Right forelimb (tissue), 1 donor: ENCODE measurements around the gene IFI27.

Experiments
- DNase-seq: peaks from one replicate; pipeline ENCODE4 v3.0.0-alpha.2; 2018

IFI27 gene

GRCh38 chr14:94103554-94104150, 6.9 kb upstream of the IFI27 start:
- DNase-seq = no peak

GRCh38 chr14:94104731-94105130, 5.8 kb upstream of the IFI27 start:
- DNase-seq = no peak

- no peak for DNase-seq
Measured at GRCh38 chr14:94109915-94110250, 653 bp upstream of the IFI27 start.

DNA sequence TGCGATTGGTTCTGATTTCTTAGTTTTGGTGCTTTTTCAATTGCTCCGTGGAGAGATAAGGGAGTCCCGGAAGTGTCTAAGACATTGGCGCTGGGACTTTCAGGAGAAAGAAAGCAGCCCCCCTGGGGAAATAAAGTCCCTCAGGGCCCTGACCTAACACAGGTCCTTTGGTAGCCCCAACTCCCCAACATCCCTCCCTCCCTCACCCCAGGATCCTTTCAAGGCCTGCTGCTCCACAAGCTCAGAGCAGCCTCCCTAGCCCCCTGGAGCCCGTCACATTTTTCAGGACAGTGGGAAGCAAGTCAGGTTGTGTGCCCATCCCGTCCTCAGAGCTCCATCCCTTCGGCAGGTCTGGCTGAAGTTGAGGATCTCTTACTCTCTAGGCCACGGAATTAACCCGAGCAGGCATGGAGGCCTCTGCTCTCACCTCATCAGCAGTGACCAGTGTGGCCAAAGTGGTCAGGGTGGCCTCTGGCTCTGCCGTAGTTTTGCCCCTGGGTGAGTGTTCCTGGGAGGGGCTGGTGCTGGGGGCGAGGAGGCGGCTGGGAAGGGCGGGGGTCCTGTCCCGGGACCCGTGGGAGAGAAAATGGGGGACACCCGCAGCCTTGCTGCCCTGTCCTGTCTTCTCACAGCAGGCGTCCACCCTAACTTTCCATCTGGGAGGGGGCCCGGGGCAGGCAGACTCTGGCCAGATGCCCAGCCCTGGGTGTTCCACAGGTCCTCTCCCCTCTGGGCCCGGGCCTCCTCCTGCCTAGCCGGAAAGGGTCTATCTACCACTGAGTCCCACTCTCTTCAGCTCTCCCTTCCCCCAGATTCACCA, 950 bp downstream of the IFI27 start:
- DNase-seq = no peak

DNA sequence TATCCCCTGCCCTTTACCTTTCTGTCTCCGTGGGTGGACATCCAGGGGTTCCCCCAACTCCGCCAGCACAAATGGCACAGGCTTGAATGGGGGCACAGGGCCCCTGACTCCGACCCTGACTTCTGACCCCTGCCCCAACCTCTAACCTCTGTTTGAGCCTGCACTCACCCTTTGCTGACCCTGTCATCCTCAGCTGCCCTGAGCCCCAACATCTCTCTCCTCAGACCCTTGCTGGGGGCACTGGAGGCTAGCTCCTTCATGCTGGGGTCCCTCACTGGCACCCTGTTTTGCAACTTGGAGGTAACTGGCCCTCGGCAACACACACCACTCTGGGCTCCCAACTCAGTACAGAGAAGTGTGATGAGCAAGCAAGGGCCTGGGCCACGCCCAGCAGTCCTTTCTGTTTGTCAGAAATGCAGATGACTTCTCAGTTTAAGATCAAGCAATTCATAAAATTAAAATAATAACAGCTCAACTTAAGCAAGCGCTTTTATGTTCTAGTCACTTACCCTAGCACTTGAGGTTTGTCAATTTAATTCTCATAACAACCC, 2.1 kb downstream of the IFI27 start:
- DNase-seq = no peak

DNA sequence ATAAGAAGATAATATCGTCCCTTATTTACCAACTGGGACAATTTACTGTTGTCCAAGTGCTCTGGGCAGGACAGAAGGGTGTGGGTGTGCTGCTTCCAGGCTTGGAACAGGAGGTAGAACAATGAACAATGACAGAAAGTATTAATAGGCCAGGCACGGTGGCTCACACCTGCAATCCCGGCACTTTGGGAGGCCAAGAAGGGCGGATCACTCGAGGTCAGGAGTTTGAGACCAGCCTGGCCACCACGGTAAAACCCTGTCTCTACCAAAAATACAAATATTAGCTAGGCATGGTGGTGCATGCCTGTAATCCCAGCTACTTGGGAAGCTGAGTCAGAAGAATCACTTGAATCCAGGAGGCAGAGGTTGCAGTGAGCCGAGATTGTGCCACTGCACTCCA, 2.5 kb downstream of the IFI27 start:
- no peak for DNase-seq

DNA sequence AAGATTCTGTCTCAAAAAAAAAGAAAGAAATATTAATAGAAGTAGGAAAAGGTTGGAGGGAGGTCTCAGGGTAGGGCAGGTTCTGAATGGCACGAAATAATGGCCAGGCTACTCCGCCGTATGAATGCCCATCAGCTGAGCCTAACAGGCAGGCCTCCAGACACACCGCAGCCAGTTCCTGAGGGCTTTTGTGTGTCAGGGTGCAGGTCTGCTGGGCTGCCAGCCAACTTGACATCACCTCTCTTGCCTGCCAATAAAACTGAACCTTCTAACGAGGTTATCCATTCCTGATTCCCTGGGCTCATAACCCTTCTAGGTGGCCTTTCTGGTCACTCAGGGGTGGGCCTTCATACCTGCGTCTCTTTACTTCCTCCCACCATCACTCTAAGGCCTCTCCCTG, 3.0 kb downstream of the IFI27 start:
- DNase-seq = no peak

DNA sequence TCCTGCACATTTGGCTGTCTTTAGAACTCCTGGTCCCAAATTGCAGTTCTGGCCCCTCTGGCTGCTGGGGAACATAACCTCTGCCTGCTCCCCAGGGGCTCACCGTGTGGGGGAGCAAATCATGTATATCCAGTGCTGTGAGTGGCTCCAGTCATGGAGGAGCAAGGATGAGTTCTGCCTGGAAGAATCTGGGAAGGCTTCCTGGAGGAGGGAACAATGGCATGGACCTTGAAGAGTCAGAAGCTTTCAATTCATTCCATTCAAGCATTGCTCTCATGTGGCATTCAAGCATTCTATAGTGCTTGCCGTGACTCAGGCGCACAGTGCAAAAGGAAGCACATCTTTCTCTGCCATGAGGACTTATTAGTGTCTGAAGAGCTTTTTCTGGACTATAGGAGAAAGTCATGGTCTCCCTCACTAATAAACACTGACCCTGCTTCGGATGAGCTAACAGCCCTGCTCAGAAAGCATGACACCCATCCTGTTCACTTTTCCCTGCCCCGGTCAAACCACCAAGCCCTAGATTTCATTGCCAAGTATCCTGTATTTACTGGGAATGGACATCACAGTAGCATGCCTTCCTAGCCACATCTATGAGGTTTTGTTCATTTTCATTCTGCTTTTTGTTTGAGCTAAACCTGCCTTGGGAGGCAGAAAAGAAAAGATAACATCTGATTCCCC, 3.5 kb downstream of the IFI27 start:
- no peak for DNase-seq

- DNase-seq = no peak
Measured at GRCh38 chr14:94114589-94115057, 4.1 kb downstream of the IFI27 start.

DNA sequence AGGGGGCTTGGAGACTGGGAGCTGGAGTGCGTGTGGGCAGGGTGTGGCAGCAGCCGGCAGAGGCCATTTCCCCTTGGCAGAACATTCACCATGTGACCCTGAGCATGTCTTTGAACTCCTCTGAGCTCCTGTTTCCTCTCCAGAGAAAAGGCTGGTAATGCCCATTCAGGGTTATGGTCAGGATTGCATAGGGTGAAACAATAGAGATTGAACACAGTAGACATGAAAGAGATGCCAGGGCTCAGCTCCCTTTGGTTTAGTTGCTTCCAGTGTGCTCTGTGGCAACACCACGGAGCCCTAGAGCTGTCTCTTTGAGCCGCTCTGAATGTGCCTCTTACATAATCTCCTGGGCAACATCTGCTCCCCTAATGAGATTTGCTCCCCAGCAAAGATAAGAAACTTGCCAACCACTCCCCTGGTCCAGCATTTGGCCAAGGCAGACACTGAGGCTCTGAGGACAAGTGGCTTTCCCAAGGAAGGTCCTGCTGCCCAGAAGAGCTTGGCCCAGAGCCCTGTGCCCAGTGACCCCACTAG, 4.6 kb downstream of the IFI27 start:
- DNase-seq = no peak

GRCh38 chr14:94115631-94116030, 5.1 kb downstream of the IFI27 start:
- no peak for DNase-seq

DNA sequence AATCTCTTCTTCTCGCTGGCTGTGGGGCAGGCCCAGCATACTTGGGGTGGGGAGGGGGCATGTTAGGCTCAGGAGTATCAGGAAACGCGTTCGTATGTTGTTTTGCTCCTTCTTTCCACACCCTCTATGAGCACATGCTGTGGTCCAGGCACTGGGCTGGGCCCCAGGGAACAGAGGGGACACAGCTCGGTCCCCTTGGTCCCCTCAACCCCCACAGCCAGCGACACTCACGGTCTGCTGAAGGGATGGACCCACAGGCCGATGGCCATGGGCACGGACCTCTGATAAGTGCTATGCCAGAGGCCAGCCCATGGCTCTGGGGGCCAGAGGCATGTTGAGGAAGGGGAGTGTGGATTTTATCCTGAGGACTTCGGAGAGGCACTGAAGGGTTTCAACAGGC, 6.2 kb downstream of the IFI27 start:
- DNase-seq = no peak

- no peak for DNase-seq
Measured at GRCh38 chr14:94117856-94118255, 7.3 kb downstream of the IFI27 start.

DNA sequence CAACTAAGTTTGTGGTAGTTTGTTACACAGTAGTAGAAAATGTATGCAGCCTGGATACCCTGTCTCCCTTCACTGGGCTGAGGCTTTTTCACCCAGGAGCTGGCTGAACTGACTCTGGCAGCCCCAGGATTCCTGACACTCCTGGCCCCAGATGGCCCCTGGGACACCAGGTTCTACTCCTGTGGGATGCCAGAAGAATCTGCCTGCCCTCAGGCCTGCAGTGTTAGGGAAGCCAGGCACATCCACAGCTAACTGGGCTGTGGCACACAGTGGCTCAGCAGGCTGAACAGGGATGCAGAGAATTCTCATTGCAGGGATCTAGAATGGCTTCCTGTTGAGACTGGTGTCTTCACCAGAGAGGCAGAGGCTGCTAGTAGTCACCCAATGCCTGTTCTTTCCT, 8.5 kb downstream of the IFI27 start:
- no peak for DNase-seq

GRCh38 chr14:94120667-94121340, 10.3 kb downstream of the IFI27 start:
- DNase-seq = no peak

- DNase-seq = no peak
Measured at GRCh38 chr14:94121485-94121884, 10.9 kb downstream of the IFI27 start.

GRCh38 chr14:94122438-94122837, 11.9 kb downstream of the IFI27 start:
- DNase-seq = no peak

- no peak for DNase-seq
Measured at GRCh38 chr14:94123296-94123695, 12.8 kb downstream of the IFI27 start.

DNA sequence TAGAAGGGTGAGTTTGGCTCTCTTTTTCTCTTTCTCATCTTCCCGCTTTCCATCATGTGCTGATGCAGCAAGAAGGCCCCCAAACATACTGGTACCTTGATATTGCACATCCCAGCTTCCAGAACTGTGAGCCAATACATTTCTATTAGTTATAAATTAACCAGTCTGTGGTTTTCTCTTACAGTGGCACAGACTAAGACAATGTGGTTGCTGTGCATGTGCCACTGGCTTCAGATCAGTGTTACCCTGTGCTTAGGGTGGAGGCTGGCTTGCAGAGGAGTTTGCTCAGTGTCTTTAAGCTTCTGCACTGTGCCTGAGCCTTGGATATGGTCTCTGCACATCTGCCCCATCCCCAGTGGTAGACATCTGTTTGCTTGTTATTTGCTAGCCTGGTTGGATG, 13.3 kb downstream of the IFI27 start:
- no peak for DNase-seq

- no peak for DNase-seq
Measured at GRCh38 chr14:94124582-94125377, 14.2 kb downstream of the IFI27 start.

- DNase-seq = no peak
Measured at GRCh38 chr14:94125659-94126418, 15.3 kb downstream of the IFI27 start.

GRCh38 chr14:94126419-94126677, 15.8 kb downstream of the IFI27 start:
- DNase-seq = no peak
